ENCODE data around the gene OLA1. TPM values are rescaled to one million over a fixed set of nuclear protein-coding genes. Genes with fewer than 3 reads are reported as not detected.

Gene OLA1
- total and polyA plus RNA-seq, 9 of the 15 experiments (the other 6 are each of a cell fraction or from before 2014, with no cell fraction given) = 208 to 353 (median 225) TPM

GRCh38 chr2:174247474-174248186, 702 bp downstream of the OLA1 start (continued):
- 0 out of 2 replicates have a peak, but pooled peaks have one; percentile 18 for TF ChIP-seq ZNF263 (CRISPR knock-in tag; IDR thresholded peaks at IDR 0.05; ENCODE audit: borderline replicate concordance)
- TF ChIP-seq SP2 (IDR thresholded peaks at IDR 0.05; ENCODE audit: extremely low read depth, low read depth, low read length, poor library complexity, severe bottlenecking) = no peak
- 0 out of 2 replicates have a peak, but pooled peaks have one; percentile 52 for TF ChIP-seq PHB (CRISPR knock-in tag; IDR thresholded peaks at IDR 0.05)
- TF ChIP-seq ATF4 (CRISPR knock-in tag; IDR thresholded peaks at IDR 0.05) = no peak
- 0 out of 2 replicates have a peak, but pooled peaks have one; percentile 5 for TF ChIP-seq ZNF232 (CRISPR knock-in tag; IDR thresholded peaks at IDR 0.05)
- no peak for TF ChIP-seq SMAD2 (IDR thresholded peaks at IDR 0.05; ENCODE audit: low read depth, low read length)
- no peak for TF ChIP-seq PTRF (tag; IDR thresholded peaks at IDR 0.05)
- TF ChIP-seq FOXA3 (CRISPR knock-in tag; conservative IDR thresholded peaks at IDR 0.05 in 1 of 2, IDR thresholded peaks at IDR 0.05 in 1 of 2) = 0 out of 4 replicates have a peak, but pooled peaks of 1 of the 2 experiments have one; percentile 81
- no peak for TF ChIP-seq ZBTB12 (CRISPR knock-in tag; IDR thresholded peaks at IDR 0.05)
- TF ChIP-seq NEUROD1 (IDR thresholded peaks at IDR 0.05; ENCODE audit: borderline replicate concordance, low read depth, low read length, partially characterized antibody) = no peak
- TF ChIP-seq ZNF644 (tag; IDR thresholded peaks at IDR 0.05; ENCODE audit: low read depth) = no peak
- TF ChIP-seq MCM7 (IDR thresholded peaks at IDR 0.05) = no peak
- TF ChIP-seq SAFB2 (IDR thresholded peaks at IDR 0.05; ENCODE audit: borderline replicate concordance, low read depth, low read length, severe bottlenecking) = no peak
- TF ChIP-seq ZFPM2 (CRISPR knock-in tag; IDR thresholded peaks at IDR 0.05) = no peak
- 0 out of 2 replicates have a peak, but pooled peaks have one; percentile 43 for TF ChIP-seq ZZZ3 (IDR thresholded peaks at IDR 0.05)
- no peak for TF ChIP-seq JUND (IDR thresholded peaks at IDR 0.05; ENCODE audit: borderline replicate concordance, low read depth, low read length)
- no peak for TF ChIP-seq JUND (tag; IDR thresholded peaks at IDR 0.05; ENCODE audit: borderline replicate concordance, low read depth, low read length)
- no peak for TF ChIP-seq PTBP1 (IDR thresholded peaks at IDR 0.05; ENCODE audit: low read depth, low read length)
- TF ChIP-seq ZNF175 (CRISPR knock-in tag; IDR thresholded peaks at IDR 0.05; ENCODE audit: low read depth) = no peak
- TF ChIP-seq ELF1 (tag; IDR thresholded peaks at IDR 0.05) = no peak
- TF ChIP-seq IFI16 (CRISPR knock-in tag; IDR thresholded peaks at IDR 0.05) = no peak
- TF ChIP-seq GTF3C2 (IDR thresholded peaks at IDR 0.05; ENCODE audit: borderline replicate concordance, extremely low read depth, insufficient read length) = no peak
- TF ChIP-seq HLTF (IDR thresholded peaks at IDR 0.05) = no peak
- TF ChIP-seq ZNF384 (IDR thresholded peaks at IDR 0.05; ENCODE audit: low read depth, low read length) = no peak
- no peak for TF ChIP-seq GABPB2 (CRISPR knock-in tag; conservative IDR thresholded peaks at IDR 0.05)

All from K562 (cell line).